ENCODE results near the gene SLC2A9. TPM values are rescaled to one million over a fixed set of nuclear protein-coding genes. Genes with fewer than 3 reads are reported as not detected.

SLC2A9 gene
- total and polyA plus RNA-seq, 2 of the 8 experiments (the other 6 are each of a cell fraction or from before 2014, with no cell fraction given), result 0.20 to 0.26 TPM

DNA sequence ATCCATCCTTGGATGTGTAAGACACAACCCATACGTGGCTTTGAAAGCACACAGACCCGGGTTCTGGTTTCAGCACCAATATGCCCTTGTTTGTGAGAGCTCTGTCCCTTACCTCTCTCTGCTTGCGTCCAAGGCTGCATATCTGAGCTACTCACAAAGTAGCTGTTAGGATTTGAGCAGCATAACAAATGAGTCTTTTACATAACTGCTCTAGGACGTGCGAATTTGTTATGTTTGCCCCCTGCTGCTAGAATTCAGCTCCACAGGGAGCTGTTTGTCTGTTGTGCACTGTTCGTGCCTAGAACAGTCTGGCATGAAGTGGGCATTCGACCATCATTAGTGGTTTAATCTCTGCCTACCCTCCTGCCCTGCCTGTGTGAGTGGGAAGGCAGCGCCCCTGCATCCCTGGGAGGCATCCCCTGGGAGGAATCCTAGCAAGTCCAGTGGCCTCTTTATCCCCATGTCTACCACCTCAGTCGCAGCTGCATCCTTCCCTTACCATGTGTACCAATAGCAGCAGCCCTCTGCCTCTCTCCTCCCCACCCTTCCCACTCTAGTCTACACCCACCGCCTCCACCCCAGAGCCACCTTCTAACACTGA, 42.1 kb downstream of the SLC2A9 start:
- H3K9ac ChIP-seq (replicated peaks in 1 of 4; ENCODE audit: extremely low read depth in 1 of 4, low read depth in 3 of 4, low read length in 3 of 4), result no peak overlapping the region
- DNase-seq (ENCODE audit: low read depth in 1 of 2, low spot score in 2 of 2) (peak in 1 of 2 experiments; percentile 17), FAIRE-seq (no peak)

More for the DNA sequence above, 42.1 kb downstream of the SLC2A9 start:
- H3K14ac ChIP-seq (ENCODE audit: insufficient read length), result no peak overlapping the region
- no peaks in the 10 kb centered on the region for H3K79me2 ChIP-seq (ENCODE audit: control insufficient read depth in 1 of 2, insufficient read depth in 2 of 2, low read length in 2 of 2)
- 0 out of 2 replicates have a peak overlapping the region, but pooled peaks have one; percentile 39 for H2AK5ac ChIP-seq (ENCODE audit: low read depth, low read length)
- TF ChIP-seq, protein P1, sequence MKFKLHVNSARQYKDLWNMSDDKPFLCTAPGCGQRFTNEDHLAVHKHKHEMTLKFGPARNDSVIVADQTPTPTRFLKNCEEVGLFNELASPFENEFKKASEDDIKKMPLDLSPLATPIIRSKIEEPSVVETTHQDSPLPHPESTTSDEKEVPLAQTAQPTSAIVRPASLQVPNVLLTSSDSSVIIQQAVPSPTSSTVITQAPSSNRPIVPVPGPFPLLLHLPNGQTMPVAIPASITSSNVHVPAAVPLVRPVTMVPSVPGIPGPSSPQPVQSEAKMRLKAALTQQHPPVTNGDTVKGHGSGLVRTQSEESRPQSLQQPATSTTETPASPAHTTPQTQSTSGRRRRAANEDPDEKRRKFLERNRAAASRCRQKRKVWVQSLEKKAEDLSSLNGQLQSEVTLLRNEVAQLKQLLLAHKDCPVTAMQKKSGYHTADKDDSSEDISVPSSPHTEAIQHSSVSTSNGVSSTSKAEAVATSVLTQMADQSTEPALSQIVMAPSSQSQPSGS (IDR thresholded peaks at IDR 0.05; ENCODE audit: low read length), result no peak
- TF ChIP-seq SAP30 (IDR thresholded peaks at IDR 0.05; ENCODE audit: insufficient read depth, insufficient replicate concordance, low read length) (no peak), SP4 (IDR thresholded peaks at IDR 0.05; ENCODE audit: low read length) (no peak)
- TF ChIP-seq, protein P2, sequence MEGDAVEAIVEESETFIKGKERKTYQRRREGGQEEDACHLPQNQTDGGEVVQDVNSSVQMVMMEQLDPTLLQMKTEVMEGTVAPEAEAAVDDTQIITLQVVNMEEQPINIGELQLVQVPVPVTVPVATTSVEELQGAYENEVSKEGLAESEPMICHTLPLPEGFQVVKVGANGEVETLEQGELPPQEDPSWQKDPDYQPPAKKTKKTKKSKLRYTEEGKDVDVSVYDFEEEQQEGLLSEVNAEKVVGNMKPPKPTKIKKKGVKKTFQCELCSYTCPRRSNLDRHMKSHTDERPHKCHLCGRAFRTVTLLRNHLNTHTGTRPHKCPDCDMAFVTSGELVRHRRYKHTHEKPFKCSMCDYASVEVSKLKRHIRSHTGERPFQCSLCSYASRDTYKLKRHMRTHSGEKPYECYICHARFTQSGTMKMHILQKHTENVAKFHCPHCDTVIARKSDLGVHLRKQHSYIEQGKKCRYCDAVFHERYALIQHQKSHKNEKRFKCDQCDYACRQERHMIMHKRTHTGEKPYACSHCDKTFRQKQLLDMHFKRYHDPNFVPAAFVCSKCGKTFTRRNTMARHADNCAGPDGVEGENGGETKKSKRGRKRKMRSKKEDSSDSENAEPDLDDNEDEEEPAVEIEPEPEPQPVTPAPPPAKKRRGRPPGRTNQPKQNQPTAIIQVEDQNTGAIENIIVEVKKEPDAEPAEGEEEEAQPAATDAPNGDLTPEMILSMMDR (IDR thresholded peaks at IDR 0.05; ENCODE audit: control extremely low read depth in 1 of 3, insufficient read depth in 1 of 3, low read depth in 1 of 3, low read length in 3 of 3), result 0 out of 4 replicates have a peak, but pooled peaks of 1 of the 3 experiments have one; percentile 2
- H3K23ac ChIP-seq (ENCODE audit: insufficient read length), result no peak overlapping the region
- H4K5ac ChIP-seq (ENCODE audit: insufficient read length, low read depth, low read length), result no peak overlapping the region
- H3K4me1 ChIP-seq (replicated peaks in 1 of 4; ENCODE audit: control insufficient read depth in 3 of 4, insufficient read depth in 4 of 4, low read length in 3 of 4), result peaks cover 3 to 13% (median 10%) of the 10 kb centered on the region in 4 experiments
- H2BK120ac ChIP-seq (replicated peaks; ENCODE audit: low read depth, low read length), result no peak overlapping the region
- H3K36me3 ChIP-seq (ENCODE audit: control insufficient read depth in 2 of 4, insufficient read depth in 4 of 4, low read length in 3 of 4), result no peaks in the 10 kb centered on the region
- peaks cover 2 to 4% of the 10 kb centered on the region in 2 experiments for H4K20me1 ChIP-seq (replicated peaks in 1 of 2; ENCODE audit: control insufficient read depth in 1 of 2, insufficient read depth in 2 of 2, low read length in 2 of 2)
- no peaks in the 10 kb centered on the region for H3K9me3 ChIP-seq (ENCODE audit: insufficient read depth in 2 of 2, low read depth in 1 of 2, low read length in 1 of 2)
- no peak overlapping the region for H4K91ac ChIP-seq (replicated peaks; ENCODE audit: insufficient read length, low read length)
- H4K8ac ChIP-seq (ENCODE audit: extremely low read depth, insufficient read depth, low read length), result no peak overlapping the region
- peaks cover 5% of the 10 kb centered on the region; the same call in 1 of the 2 replicates for H3K23me2 ChIP-seq (ENCODE audit: low read depth, low read length)
- H2BK15ac ChIP-seq (ENCODE audit: low read length), result no peak overlapping the region
- H3K18ac ChIP-seq (ENCODE audit: extremely low read depth, low read length), result no peak overlapping the region; the same call in 1 of the 2 replicates
- ChIA-PET POLR2A (ENCODE audit: partially characterized antibody) (no interaction called here), CTCF (ENCODE audit: partially characterized antibody) (interaction anchor here (1.0 to 3.1 kb wide), 7 partner anchors 10 to 214 kb away, joined by 3 to 20 read pairs (median 5); no protein-coding TSS in a partner anchor)
- WGBS, 2 experiments (ENCODE audit: extremely low coverage in 1 of 2, insufficient coverage in 1 of 2, insufficient read length in 1 of 2, insufficient replicate concordance in 2 of 2, low coverage in 1 of 2, low lambda C conversion rate in 2 of 2, missing lambda C conversion rate in 1 of 2), result 29% methylated on average over 10 of the region's 10 CpGs; no CpG with 5 or more reads in 1 of the 2 experiments
- no peaks in the 10 kb centered on the region for H3K79me1 ChIP-seq (ENCODE audit: low read depth, low read length)
- H3K56ac ChIP-seq (replicated peaks; ENCODE audit: insufficient read length, low read depth, low read length), result no peak overlapping the region
- H2BK12ac ChIP-seq (ENCODE audit: low read depth, low read length), result peak overlapping the region; percentile 60; the same call in 1 of the 2 replicates
- H3K4ac ChIP-seq (replicated peaks; ENCODE audit: insufficient read length, low read depth, low read length), result no peak overlapping the region
- H3K4me3 ChIP-seq (ENCODE audit: extremely low read depth in 1 of 4, insufficient read depth in 2 of 4, low read depth in 3 of 4, low read length in 4 of 4), result 0 out of 8 replicates have a peak overlapping the region, but pooled peaks of 1 of the 4 experiments have one; percentile 10
- H3K27me3 ChIP-seq (replicated peaks in 1 of 4; ENCODE audit: control insufficient read depth in 3 of 4, extremely low read depth in 1 of 4, insufficient read depth in 3 of 4, low read length in 3 of 4), result peaks cover 3 to 10% (median 7%) of the 10 kb centered on the region in 4 experiments; a peak in 5 of 7 replicates
- H2BK20ac ChIP-seq (ENCODE audit: low read length), result 0 out of 2 replicates have a peak overlapping the region, but pooled peaks have one; percentile 13
- H2AFZ ChIP-seq (ENCODE audit: low read length), result no peak overlapping the region
- peak overlapping the region; percentile 39; the same call in 1 of the 2 replicates for H2BK5ac ChIP-seq (ENCODE audit: low read depth, low read length)
- H3K4me2 ChIP-seq (ENCODE audit: insufficient read depth in 1 of 2, low read depth in 2 of 2, low read length in 2 of 2), result peak overlapping the region; percentile 38 to 52
- no peak overlapping the region for H3K27ac ChIP-seq (ENCODE audit: low read depth, low read length)
